AG08396 (cell line): ENCODE results near the gene EVI2B.
"Not testable (repeated sequence)": the region's sequence is repeated elsewhere in the genome, so short reads cannot be mapped to it uniquely, and the experiment has no call there.

Experiments
- DNase-seq: peaks from one replicate; pipeline ENCODE4 v3.0.0; 2012; ENCODE audit warnings: low spot score, mixed read lengths

The EVI2B gene, protein sequence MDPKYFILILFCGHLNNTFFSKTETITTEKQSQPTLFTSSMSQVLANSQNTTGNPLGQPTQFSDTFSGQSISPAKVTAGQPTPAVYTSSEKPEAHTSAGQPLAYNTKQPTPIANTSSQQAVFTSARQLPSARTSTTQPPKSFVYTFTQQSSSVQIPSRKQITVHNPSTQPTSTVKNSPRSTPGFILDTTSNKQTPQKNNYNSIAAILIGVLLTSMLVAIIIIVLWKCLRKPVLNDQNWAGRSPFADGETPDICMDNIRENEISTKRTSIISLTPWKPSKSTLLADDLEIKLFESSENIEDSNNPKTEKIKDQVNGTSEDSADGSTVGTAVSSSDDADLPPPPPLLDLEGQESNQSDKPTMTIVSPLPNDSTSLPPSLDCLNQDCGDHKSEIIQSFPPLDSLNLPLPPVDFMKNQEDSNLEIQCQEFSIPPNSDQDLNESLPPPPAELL

DNA sequence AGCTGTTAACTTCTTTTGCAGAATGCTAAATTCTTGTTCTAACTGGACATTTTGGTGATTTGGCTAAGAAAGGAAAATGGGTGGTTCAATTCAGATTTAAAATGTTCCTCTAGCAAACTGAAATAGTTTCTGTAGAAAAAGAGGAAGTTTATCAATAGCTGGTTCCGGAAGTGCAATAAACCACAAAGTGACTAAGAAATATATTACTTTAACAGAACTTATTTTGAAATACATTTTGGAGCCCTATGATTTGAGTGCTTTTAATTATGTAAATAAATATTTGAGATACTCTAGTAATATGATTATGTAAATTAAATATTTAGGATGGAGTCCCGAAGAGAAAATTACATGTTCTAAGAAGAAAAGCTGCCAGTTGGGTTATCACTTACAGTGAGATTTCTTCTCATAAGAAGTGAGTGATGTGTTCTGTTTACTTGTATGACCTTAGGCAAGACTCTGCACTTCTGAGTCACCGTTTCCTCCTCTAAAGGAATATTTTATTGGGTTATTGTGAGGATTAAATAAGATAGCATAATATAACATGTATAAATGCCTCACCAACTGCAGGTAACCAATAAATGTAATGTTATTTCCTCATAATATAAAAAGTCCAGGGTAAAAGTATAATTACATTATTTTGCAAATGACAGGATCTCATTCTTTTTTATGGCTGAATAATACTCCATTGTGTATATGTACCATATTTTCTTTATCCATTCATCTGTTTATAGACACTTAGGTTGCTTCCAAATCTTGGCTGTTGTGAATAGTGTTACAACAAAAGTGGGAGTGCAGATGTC, at the start of gene EVI2B:
EVI2B (minus strand) TSS at position 73 of the 800 bp plus-strand sequence. CDS start 8,445 bp downstream, outside the sequence.
- DNase-seq = no peak

DNA sequence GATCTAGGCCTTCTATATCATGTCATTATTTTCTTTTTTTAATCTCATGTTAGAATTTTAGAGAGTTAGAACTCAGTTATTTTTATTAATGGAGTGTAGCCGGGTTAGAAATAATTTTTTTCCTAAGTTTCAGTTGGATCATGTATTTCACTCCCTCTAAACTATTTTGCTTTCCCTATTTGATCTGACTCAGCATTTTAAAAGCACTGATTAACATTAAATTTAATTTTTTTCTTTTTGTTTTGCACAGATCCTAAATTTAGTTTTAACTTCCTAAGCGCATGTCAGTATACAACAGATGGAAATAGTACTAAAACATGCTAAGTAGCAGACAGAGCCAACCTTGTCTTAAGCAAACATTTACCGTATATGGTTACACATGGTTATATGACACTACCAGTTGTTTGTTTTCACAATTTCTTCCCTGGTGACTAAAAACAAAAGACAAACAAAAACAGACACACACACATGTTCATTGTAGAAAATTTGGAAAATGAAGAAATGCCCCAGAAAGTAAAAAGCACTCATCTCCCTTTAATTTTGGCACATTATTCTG, 44.1 kb upstream of the EVI2B start:
- DNase-seq = no peak

DNA sequence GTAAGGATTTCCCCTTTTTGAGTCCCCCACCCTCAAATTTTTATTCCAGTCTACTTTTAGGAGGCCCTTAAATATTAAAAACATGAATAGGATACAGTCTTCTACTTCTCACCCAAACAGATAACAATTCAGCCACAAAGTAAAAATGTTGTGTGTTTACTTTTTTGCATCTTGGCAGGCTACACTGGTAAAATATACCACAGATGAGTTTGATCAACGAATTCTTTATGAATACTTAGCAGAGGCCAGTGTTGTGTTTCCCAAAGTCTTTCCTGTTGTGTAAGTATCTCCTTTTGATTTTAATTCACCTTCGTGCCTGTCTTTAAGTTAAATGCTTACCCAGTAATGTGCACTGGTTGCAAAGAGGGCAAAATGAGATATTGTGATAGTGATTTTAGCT, 43.2 kb upstream of the EVI2B start:
- no peak for DNase-seq

DNA sequence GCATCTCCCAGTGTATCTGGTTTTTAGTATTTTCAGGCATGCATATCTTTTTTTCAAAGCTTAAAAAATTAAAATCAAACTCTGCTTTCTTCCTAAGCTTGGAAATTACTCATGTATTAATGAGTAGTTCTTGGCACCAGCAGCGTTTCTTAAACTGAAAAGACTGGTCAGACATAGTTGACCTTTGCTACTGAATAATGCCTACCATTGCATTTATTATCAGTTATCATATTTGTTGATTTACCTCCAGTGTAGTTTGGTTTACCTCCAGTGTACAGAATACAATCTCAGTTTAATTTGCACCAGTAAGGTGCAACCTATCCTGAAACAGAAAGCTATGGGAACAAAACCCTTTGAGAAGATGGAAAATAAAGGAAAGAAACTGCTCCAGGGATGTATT, 42.1 kb upstream of the EVI2B start:
- no peak for DNase-seq

DNA sequence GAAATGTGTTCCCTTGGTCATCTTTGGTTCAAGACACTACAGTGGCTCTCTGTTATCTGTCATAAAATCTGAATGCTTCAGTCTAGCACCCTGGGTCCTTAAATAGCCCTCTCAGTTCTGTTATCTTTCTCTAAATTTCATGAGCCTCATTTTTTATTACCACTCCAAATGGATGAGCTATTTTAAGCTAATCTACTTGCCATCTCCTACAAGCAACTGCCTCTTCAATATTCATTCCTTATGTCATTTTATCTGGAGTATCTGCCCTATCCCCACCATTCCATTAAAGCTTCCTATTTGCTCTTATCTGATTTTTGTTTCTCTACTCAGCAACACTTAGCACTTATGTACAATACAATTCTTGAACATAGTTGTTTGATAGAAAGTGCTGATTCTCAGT, 35.6 kb upstream of the EVI2B start:
- no peak for DNase-seq

DNA sequence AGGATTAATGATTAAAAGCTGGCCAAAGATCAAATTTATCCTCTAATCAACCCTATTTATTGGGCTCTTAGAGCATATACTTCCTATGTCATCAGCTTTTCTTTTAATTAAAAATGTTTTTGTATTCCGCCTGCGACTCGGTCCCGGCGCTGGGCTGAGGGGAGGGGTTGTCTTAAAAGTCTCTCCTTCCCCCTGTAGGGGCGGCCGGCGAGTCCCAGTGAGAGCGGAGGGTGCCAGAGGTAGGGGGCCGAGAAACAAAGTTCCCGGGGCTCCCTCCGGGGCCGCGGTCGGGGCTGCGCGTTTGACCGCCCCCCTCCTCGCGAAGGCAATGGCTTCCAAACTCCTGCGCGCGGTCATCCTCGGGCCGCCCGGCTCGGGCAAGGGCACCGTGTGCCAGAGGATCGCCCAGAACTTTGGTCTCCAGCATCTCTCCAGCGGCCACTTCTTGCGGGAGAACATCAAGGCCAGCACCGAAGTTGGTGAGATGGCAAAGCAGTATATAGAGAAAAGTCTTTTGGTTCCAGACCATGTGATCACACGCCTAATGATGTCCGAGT, 31.4 kb upstream of the EVI2B start:
- DNase-seq = not testable (repeated sequence)

DNA sequence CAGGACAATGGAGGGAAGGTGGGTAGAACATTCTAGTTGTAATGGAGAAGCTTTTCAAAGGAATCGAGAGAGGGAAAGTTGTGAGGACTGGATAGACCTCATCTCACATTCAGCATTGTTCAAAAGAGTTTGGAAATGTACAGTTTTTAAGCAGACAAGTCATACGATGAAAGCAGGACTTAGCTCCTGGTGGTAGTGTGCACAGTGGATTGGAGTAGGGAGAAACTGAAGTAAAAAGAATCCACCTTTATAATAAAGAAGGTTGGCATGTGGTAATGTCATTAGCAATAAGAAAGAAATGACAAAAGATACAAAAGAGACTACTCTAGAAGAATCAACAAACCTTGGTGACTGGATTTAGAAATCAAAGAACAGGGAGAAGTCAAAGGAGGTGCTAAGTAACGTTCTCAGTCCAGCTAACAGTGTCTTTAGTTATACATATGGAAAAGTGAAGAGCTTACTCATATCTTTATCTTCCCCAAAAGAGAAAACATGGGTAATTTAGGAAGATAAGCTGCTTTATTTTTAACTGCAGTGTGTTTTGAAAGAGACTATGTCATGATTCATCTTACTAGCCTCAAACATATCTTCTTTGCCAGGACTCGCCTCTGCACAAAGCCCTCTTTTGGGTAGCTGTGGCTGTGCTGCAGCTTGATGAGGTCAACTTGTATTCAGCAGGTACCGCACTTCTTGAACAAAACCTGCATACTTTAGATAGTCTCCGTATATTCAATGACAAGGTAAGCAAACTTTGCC, 26.2 kb upstream of the EVI2B start:
- peak; percentile 66 for DNase-seq

DNA sequence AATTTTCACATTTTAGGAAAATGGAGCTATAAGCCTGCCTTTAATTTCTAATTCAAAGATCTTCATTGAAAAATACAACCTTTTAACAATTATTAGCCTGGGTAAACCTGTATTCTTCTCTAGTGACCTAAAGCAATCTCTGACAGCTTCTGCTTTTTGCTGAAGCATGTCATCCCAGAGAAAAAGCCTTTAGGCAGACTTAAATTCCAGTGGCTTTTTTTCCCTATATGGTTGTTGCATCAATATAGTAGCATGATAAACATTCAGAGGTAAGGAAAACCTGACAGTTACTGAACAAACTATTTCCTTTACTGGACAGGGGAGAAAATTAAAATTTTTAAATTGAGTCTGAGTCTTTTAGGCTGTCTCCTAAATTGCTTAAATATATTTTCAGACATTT, 15.4 kb upstream of the EVI2B start:
- no peak for DNase-seq

DNA sequence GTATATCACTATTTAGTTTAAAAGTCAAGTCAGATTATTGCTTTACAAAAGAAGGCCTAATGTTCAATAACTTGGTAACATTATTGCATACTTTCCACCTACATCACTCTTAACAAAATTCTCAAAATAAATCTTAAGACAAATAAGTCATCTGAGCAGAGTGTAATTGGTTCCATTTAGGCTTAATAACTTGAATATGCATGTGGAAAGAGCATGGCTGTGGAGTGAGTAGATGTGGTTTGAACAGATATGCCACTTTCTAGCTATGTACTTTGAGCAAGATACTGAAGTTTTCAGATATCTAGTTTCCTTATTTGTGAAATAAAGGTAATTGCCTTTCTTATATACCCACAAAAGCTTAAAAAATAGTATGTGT, 14.3 kb upstream of the EVI2B start:
- DNase-seq = peak; percentile 8

DNA sequence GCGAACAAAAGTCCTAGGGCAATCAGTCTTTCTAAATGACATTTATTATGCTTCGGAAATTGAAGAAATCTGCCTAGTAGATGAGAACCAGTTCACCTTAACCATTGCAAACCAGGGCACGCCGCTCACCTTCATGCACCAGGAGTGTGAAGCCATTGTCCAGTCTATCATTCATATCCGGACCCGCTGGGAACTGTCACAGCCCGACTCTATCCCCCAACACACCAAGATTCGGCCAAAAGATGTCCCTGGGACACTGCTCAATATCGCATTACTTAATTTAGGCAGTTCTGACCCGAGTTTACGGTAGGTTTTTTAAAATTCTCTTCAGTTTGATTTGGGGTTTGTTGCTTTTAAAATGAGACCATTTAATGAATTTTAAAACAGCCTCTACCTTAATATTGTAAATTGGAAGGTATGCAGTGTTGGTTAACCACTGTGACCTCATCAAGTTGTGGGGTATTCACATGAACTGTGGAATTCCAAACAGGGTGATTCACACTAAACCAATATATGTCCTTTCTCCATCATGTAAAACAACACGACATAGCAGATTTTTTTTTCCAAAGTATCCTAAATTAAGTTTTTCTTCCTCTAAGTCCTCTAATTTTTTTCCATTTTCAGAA, 13.8 kb upstream of the EVI2B start:
- peak; percentile 49 for DNase-seq

DNA sequence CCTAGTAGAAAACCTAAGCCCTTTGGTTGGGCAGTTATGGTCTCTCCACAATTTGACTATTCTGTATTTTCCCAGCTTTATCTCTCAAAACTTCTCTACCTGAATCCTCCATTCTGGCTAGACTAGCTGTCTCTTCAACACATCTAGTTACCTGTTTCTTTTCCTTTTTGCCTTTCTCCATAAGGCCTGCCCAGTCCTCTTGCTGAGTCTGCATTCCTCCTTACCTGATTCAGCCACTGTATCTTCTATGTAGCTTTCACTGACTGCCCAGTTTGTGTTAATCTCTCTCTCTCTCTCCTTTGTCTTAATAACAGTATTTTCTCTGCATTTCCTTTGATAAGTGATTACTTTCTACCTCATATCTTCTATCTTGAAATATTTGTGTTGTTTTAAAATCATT, 9.7 kb upstream of the EVI2B start:
- no peak for DNase-seq

DNA sequence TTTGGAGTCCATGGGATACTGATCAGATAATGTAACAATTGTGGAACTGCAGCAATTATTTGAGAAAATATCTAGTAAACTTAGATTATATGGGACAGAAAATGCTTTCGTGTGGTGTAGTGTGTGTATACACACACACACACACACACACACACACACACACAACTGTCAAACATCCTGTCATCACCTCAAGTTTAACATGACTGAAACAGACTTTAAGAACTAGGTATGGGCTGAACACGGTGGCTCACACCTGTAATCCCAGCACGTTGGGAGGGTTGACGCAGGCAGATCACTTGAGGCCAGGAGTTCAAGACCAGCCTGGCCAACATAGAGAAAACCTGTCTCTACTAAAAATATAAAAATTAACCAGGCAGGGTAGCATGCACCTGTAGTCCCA, 8.1 kb upstream of the EVI2B start:
- DNase-seq = no peak

DNA sequence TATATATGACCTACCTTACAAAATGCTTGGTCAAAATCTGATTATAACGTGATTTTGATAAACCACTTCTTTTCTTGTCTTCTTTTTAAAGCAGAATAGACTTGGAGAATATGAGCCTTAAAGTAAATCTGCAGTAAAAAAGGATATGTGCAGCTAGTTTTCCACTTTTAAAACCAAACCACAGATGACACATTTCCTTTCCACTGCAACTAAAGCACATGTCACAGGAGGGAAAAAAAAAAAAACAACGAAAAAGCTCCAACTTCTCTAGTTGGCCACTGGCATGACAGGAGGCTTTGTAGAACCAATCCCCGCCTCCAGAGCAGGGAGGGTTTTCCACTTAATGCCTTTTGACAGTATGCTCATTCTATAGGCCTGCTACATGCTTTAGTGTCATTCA, 7.6 kb upstream of the EVI2B start, which contains the start of gene EVI2A:
EVI2A (minus strand) TSS at position 142 of the 400 bp plus-strand sequence. CDS start 2,609 bp downstream, outside the sequence.
- peak; percentile 36 for DNase-seq

DNA sequence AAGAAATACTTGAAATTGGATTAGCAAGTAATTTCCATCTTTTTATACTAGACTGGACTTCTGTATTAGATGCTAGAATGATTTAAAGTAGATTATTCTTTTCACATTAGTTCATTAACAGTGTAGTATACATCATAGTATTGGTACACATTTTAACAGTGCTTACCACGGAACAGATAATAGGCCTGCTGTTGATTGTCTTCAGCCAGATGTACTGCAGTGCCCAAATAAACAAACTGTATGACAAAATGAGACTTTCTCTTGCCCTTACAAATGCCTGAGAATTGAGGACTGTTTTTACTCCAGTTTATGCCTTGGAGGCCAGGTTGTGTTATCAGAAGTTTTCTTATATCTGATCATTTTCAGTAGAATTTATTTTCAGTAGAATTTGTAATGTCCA, 6.9 kb upstream of the EVI2B start:
- no peak for DNase-seq

DNA sequence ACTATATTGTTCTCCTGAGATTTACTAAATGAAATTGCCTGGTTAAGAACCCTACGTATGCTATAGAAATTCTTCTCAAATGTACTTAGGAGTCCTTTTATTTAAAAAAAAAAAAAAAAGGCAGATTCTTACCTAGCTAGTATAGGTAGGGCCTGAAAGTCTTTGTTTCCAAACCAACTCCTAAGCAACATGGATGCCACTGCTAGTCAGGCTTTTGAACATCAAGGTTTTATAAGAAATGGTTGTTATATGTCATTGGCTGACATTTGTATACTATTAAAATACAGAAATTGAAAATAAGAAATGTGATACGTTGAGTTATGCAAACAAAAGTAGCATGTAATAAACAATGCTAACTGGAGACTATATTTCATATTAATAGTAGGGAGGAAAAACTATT, 6.4 kb upstream of the EVI2B start:
- no peak for DNase-seq

DNA sequence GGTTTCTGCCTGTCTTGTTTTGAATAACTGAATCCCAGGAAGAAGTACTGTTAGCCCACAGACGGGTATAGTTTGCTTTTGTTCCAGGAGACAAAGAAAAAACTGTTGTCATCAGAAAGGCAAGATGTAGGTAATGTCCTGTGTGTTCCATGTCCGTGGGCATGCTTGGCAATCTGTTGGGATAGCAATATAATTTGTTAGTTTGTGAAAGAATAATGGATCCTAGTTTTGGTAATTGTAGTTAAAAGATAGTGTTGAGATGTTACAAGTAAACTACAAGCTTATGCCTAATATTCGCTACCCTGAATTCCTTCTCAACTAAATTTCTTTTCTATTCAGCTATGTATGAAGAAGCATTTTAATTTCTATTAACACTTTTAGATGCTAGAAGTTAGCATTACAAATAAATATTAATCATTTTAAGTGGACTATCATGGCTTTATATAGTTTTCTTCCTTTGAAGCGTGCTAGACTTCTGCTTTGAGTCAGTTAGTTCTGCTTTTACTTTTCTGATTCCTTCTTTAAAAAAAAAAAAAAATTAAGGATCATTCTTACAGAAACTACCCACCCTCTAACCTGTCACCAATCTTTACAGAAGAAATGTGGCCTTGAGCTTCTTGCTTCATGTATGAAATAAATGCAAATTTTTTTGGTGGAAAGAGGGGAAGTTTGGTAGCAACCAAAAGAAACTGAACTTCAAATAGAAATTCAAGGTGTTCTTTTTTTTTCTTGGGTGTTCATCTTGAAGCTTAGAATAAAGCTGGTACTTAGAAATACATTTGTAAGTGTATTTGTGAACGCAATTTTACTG, 5.2 kb upstream of the EVI2B start:
- DNase-seq = no peak

DNA sequence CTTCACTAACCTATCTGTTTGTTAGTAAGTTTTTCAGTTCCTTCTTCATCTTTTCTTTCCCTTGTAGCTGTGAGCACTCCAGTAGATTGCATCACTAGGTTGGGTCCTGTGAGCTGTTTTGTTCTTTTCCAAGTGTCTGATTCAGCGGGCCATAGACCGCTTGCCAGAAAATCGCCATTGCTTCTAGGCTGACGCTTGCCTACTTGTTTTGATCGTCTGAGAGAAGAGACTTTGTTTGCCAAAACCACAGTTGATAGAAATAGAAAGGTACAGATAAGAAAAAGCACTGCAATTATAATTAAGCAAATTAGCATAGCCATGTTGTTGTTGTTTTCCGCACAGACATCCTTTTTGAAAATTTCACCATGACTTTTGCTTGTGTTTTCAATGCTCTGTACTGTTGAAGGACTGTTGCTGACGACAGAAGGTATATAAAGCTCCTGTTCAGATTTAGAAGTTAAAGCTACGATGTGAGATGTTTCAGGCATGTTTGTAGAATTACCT, 4.5 kb upstream of the EVI2B start:
- peak; percentile 63 for DNase-seq

DNA sequence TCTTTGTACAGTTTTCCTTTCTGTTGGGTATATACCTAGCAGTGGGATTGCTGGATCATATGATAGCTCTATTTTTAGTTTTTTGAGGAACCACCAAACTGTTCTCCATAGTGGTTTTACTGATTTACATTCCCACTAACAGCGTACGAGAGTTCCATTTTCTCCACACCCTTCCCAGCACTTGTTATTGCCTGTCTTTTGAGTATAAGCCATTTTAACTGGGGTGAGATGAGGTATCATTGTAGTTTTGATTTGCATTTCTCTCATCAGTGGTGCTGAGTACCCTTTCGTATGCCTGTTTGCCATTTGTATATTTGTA, 887 bp upstream of the EVI2B start:
- DNase-seq = no peak

DNA sequence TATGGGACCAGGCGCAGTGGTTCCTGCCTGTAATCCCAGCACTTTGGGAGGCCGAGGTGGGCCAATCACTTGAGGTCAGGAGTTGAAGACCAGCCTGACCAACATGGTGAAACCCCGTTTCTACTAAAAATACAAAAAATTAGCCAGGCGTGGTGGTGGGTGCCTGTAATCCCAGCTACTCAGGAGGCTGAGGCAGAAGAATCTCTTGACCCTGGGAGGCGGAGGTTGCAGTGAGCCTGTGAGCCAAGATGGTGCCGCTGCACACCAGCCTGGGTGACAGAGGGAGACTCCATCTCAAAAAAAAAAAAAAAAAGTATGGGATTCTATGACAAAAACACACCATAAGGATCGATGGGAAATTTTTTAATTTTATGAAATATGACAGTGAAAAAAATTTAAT, 1.6 kb downstream of the EVI2B start:
- not testable (repeated sequence) for DNase-seq

DNA sequence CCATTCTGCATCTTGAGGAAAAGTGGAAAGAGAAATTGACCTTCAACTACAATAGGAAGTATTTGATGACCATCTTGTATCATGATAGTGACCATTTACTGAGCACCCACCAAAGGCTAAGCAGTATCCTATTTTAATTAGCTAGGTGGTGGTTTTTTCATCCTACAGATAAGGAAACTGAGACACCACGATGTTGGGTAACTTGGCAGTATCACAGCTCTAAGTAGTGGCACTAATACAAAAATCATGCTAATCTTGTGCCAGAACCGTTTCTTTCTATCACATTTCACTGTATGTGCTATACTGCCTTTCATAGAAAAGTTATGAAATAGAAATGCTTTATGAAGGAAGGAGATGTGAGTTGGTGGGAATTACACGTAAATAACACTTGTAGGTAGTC, 2.3 kb downstream of the EVI2B start:
- no peak for DNase-seq
